HepG2 (cell line): ENCODE measurements around the gene TMEM183A. TPM values are rescaled to one million over a fixed set of nuclear protein-coding genes. Genes with fewer than 3 reads are reported as not detected.
A peak's percentile ranks its signal among the peaks of the same experiment; 100 is the strongest.

Source experiments
- CREM ChIP-seq, 2 experiments: sonication (generic) in 1 of 2; formaldehyde crosslinking in 1 of 2; IDR thresholded peaks; 2 replicates each; pipeline versions ENCODE4 v1.4.0 to v1.6.1; 2016 to 2020; ENCODE audit warnings: antibody characterized with exemption in 1 of 2, mild to moderate bottlenecking in 1 of 2, missing genetic modification reagents in 1 of 2
- ELF1 ChIP-seq: sonication (generic); formaldehyde crosslinking; IDR thresholded peaks from 2 replicates; pipeline ENCODE4 v1.4.0; 2020; ENCODE audit warnings: missing genetic modification reagents
- KDM5A ChIP-seq: fragments of 200-600 bp; sonication (generic); IDR thresholded peaks from 2 replicates; pipeline ENCODE4 v1.7.0; 2018; ENCODE audit warnings: antibody characterized with exemption, mild to moderate bottlenecking, low read length, borderline replicate concordance
- NCOA2 ChIP-seq: sonication (generic); formaldehyde crosslinking; IDR thresholded peaks from 2 replicates; pipeline ENCODE4 v1.8.0; 2022; ENCODE audit warnings: inconsistent platforms
- NFYB ChIP-seq: sonication (generic); formaldehyde crosslinking; IDR thresholded peaks from 2 replicates; pipeline ENCODE4 v1.4.0; 2020; ENCODE audit warnings: missing genetic modification reagents
- NFYC ChIP-seq: IDR thresholded peaks from 2 replicates; pipeline ENCODE4 v1.6.1; 2016; ENCODE audit warnings: missing genetic modification reagents, missing compliant biosample characterization
- PAWR ChIP-seq: sonication (generic); formaldehyde crosslinking; IDR thresholded peaks from 2 replicates; pipeline ENCODE4 v1.4.0; 2020; ENCODE audit warnings: missing genetic modification reagents, mild to moderate bottlenecking, borderline replicate concordance
- PHF21A ChIP-seq: sonication (generic); formaldehyde crosslinking; IDR thresholded peaks from 2 replicates; pipeline ENCODE4 v1.5.0; 2020; ENCODE audit warnings: mild to moderate bottlenecking, missing genetic modification reagents
- PHF8 ChIP-seq: sonication (generic); formaldehyde crosslinking; IDR thresholded peaks from 2 replicates; pipeline ENCODE4 v1.5.0; 2020; ENCODE audit warnings: missing genetic modification reagents
- RNF2 ChIP-seq: fragments of 450-650 bp; conservative IDR thresholded peaks from 2 replicates; pipeline ENCODE4 v1.6.1; 2016; ENCODE audit warnings: low read depth
- SP1 ChIP-seq, 2 experiments: fragments of 450-650 bp in 1 of 2; sonication (generic) in 1 of 2; formaldehyde crosslinking in 1 of 2; IDR thresholded peaks; 2 replicates each; pipeline versions ENCODE4 v1.4.0 to v1.6.1; 2016 to 2020; ENCODE audit warnings: missing genetic modification reagents in 1 of 2
- ZFP62 ChIP-seq: sonication (generic); formaldehyde crosslinking; IDR thresholded peaks from 2 replicates; pipeline ENCODE4 v1.4.0; 2020; ENCODE audit warnings: missing genetic modification reagents
- ZKSCAN8 ChIP-seq: IDR thresholded peaks from 2 replicates; pipeline ENCODE4 v1.6.1; 2016; ENCODE audit warnings: borderline replicate concordance, missing genetic modification reagents, missing compliant biosample characterization
- ZNF12 ChIP-seq: sonication (generic); formaldehyde crosslinking; IDR thresholded peaks from 2 replicates; pipeline ENCODE4 v1.5.0; 2020; ENCODE audit warnings: missing genetic modification reagents
- ZNF317 ChIP-seq: sonication (generic); formaldehyde crosslinking; IDR thresholded peaks from 2 replicates; pipeline ENCODE4 v1.5.0; 2020; ENCODE audit warnings: mild to moderate bottlenecking, missing genetic modification reagents
- ZNF337 ChIP-seq: sonication (generic); formaldehyde crosslinking; IDR thresholded peaks from 2 replicates; pipeline ENCODE4 v1.5.1; 2020; ENCODE audit warnings: missing genetic modification reagents, low read depth, mild to moderate bottlenecking, borderline replicate concordance
- ZNF761 ChIP-seq: sonication (generic); formaldehyde crosslinking; conservative IDR thresholded peaks from 2 replicates; pipeline ENCODE4 v1.4.0; 2020; ENCODE audit warnings: mild to moderate bottlenecking, missing genetic modification reagents
- ZNF780A ChIP-seq: sonication (generic); formaldehyde crosslinking; IDR thresholded peaks from 2 replicates; pipeline ENCODE4 v1.8.0; 2022; ENCODE audit warnings: mild to moderate bottlenecking, missing genetic modification reagents, moderate library complexity
- ZSCAN22 ChIP-seq: sonication (generic); formaldehyde crosslinking; IDR thresholded peaks from 2 replicates; pipeline ENCODE4 v1.4.0; 2020; ENCODE audit warnings: mild to moderate bottlenecking, missing genetic modification reagents
- polyA plus RNA-seq, 8 experiments: library from polyadenylated mRNA; depleted of rRNA in 3 of 8; stranded (reverse) in 7 of 8; unstranded in 1 of 8; fragments of >200 nt; fragmentation: Illumina TruSeq in 4 of 8; extraction: Trizol in 4 of 8; gene quantifications; 2 replicates each; pipeline versions ENCODE4 v1.2.1 to v1.2.3, GENCODE V29; 2011 to 2016; ENCODE audit warnings: low read depth in 4 of 8, missing spikeins in 1 of 8, mixed read lengths in 1 of 8; ENCODE audit not compliant: insufficient read depth in 1 of 8
- total RNA-seq, 5 experiments: library from RNA; depleted of rRNA; stranded (reverse); fragments of >200 nt; fragmentation: Illumina TruSeq; extraction: Trizol; gene quantifications; 2 replicates each; pipeline ENCODE4 v1.2.3, GENCODE V29; 2016; ENCODE audit warnings: low read depth in 1 of 5
- TF ChIP-seq, protein P1 (sequence below): sonication (generic); formaldehyde crosslinking; IDR thresholded peaks from 2 replicates; pipeline ENCODE4 v1.4.0; 2020; ENCODE audit warnings: mild to moderate bottlenecking, missing genetic modification reagents
- TF ChIP-seq, protein P2 (sequence below): IDR thresholded peaks from 2 replicates; pipeline ENCODE4 v1.6.1; 2018; ENCODE audit warnings: missing genetic modification reagents
- TF ChIP-seq, protein P3 (sequence below): sonication (generic); formaldehyde crosslinking; IDR thresholded peaks from 2 replicates; pipeline ENCODE4 v1.5.0; 2020; ENCODE audit warnings: missing genetic modification reagents
- TF ChIP-seq, protein P4 (sequence below): IDR thresholded peaks from 2 replicates; pipeline ENCODE4 v1.6.1; 2016; ENCODE audit warnings: mild to moderate bottlenecking
- TF ChIP-seq, protein P5 (sequence below), 2 experiments: sonication (generic) in 1 of 2; formaldehyde crosslinking in 1 of 2; IDR thresholded peaks; 2 replicates each; pipeline versions ENCODE4 v1.4.0 to v1.6.1; 2018 to 2020; ENCODE audit warnings: missing genetic modification reagents in 2 of 2, borderline replicate concordance in 1 of 2, low read depth in 1 of 2, mild to moderate bottlenecking in 1 of 2, missing biosample characterization in 1 of 2
- TF ChIP-seq, protein P6 (sequence below): sonication (generic); formaldehyde crosslinking; IDR thresholded peaks from 2 replicates; pipeline ENCODE4 v1.4.0; 2020; ENCODE audit warnings: missing genetic modification reagents

TMEM183A gene
- total and polyA plus RNA-seq, 2 of the 13 experiments (the other 11 are each of a cell fraction or from before 2014, with no cell fraction given) = 59.7 to 82.0 TPM

DNA sequence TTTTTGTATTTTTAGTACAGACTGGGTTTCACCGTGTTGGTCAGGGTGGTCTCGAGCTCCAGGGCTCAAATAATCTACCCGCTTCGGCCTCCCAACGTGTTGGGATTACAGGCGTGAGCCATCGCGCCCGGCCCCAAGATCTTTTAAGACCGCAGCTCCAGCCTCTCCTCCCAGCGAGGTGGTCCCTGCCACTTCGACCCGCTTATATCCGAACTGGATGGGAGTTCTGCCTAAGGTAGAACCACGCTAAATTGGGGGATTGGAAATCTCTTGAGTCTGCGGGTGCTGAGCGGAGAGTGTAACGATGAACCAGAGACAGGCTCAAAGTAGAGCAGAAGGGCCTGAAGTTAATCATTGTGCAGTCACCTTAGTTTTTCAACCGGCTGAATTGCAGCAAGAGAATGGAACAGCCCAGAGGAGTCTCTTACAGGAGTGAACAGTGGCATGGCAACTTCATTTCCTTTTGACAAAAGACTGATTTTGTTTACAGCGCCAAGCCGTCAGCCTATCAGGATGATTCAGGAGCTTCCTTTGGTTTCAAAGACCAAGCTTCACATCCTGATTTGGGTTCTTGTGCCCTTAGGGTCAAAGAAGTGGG, 39.4 kb upstream of the TMEM183A start (continued):
- TF ChIP-seq ZNF761 (CRISPR knock-in tag) = no peak
- TF ChIP-seq RNF2 = no peak
- TF ChIP-seq ZNF780A (CRISPR knock-in tag) = no peak
- no peak for TF ChIP-seq ZNF337
- TF ChIP-seq PHF8 (CRISPR knock-in tag) = no peak
- TF ChIP-seq, protein P1, sequence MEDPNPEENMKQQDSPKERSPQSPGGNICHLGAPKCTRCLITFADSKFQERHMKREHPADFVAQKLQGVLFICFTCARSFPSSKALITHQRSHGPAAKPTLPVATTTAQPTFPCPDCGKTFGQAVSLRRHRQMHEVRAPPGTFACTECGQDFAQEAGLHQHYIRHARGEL (CRISPR knock-in tag) = no peak
- TF ChIP-seq, protein P2, sequence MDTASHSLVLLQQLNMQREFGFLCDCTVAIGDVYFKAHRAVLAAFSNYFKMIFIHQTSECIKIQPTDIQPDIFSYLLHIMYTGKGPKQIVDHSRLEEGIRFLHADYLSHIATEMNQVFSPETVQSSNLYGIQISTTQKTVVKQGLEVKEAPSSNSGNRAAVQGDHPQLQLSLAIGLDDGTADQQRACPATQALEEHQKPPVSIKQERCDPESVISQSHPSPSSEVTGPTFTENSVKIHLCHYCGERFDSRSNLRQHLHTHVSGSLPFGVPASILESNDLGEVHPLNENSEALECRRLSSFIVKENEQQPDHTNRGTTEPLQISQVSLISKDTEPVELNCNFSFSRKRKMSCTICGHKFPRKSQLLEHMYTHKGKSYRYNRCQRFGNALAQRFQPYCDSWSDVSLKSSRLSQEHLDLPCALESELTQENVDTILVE (CRISPR knock-in tag) = no peak
- TF ChIP-seq PAWR = no peak
- TF ChIP-seq ZNF12 (CRISPR knock-in tag) = no peak
- TF ChIP-seq CREM (IDR thresholded peaks at IDR 0.05) = no peak
- TF ChIP-seq CREM (CRISPR knock-in tag; IDR thresholded peaks at IDR 0.05) = no peak
- TF ChIP-seq NFYC (CRISPR knock-in tag) = no peak
- TF ChIP-seq NFYB = no peak
- TF ChIP-seq ZSCAN22 (CRISPR knock-in tag) = no peak
- no peak for TF ChIP-seq PHF21A (CRISPR knock-in tag)
- no peak for TF ChIP-seq KDM5A
- no peak for TF ChIP-seq NCOA2 (CRISPR knock-in tag)
- TF ChIP-seq, protein P3, sequence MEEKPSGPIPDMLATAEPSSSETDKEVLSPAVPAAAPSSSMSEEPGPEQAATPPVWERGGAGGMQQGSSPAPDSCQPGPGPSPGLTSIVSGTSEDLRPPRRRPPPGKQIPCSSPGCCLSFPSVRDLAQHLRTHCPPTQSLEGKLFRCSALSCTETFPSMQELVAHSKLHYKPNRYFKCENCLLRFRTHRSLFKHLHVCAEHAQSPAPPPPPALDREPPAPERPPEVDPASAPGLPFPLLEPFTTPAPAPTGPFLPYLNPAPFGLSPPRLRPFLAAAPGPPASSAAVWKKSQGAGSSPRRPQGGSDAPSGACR (CRISPR knock-in tag) = no peak
- TF ChIP-seq, protein P4, sequence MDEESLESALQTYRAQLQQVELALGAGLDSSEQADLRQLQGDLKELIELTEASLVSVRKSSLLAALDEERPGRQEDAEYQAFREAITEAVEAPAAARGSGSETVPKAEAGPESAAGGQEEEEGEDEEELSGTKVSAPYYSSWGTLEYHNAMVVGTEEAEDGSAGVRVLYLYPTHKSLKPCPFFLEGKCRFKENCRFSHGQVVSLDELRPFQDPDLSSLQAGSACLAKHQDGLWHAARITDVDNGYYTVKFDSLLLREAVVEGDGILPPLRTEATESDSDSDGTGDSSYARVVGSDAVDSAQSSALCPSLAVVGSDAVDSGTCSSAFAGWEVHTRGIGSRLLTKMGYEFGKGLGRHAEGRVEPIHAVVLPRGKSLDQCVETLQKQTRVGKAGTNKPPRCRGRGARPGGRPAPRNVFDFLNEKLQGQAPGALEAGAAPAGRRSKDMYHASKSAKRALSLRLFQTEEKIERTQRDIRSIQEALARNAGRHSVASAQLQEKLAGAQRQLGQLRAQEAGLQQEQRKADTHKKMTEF (CRISPR knock-in tag) = 0 out of 2 replicates have a peak, but pooled peaks have one; percentile 3
- TF ChIP-seq ZFP62 = no peak
- no peak for TF ChIP-seq SP1 (IDR thresholded peaks at IDR 0.05)
- TF ChIP-seq SP1 (CRISPR knock-in tag; IDR thresholded peaks at IDR 0.05) = no peak
- no peak for TF ChIP-seq ELF1 (CRISPR knock-in tag)
- TF ChIP-seq, protein P5, sequence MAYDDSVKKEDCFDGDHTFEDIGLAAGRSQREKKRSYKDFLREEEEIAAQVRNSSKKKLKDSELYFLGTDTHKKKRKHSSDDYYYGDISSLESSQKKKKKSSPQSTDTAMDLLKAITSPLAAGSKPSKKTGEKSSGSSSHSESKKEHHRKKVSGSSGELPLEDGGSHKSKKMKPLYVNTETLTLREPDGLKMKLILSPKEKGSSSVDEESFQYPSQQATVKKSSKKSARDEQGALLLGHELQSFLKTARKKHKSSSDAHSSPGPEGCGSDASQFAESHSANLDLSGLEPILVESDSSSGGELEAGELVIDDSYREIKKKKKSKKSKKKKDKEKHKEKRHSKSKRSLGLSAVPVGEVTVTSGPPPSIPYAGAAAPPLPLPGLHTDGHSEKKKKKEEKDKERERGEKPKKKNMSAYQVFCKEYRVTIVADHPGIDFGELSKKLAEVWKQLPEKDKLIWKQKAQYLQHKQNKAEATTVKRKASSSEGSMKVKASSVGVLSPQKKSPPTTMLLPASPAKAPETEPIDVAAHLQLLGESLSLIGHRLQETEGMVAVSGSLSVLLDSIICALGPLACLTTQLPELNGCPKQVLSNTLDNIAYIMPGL (CRISPR knock-in tag; IDR thresholded peaks at IDR 0.05; ENCODE audit: borderline replicate concordance in 1 of 2, low read depth in 1 of 2) = no peak
- TF ChIP-seq ZKSCAN8 (CRISPR knock-in tag) = no peak
- TF ChIP-seq, protein P6, sequence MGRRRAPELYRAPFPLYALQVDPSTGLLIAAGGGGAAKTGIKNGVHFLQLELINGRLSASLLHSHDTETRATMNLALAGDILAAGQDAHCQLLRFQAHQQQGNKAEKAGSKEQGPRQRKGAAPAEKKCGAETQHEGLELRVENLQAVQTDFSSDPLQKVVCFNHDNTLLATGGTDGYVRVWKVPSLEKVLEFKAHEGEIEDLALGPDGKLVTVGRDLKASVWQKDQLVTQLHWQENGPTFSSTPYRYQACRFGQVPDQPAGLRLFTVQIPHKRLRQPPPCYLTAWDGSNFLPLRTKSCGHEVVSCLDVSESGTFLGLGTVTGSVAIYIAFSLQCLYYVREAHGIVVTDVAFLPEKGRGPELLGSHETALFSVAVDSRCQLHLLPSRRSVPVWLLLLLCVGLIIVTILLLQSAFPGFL (CRISPR knock-in tag) = no peak
- no peak for TF ChIP-seq ZNF317 (CRISPR knock-in tag)
